ENCODE results near the gene MEAF6. TPM values are rescaled to one million over a fixed set of nuclear protein-coding genes. Genes with fewer than 3 reads are reported as not detected.
"Not testable (repeated sequence)": the region's sequence is repeated elsewhere in the genome, so short reads cannot be mapped to it uniquely, and the experiment has no call there.

The MEAF6 gene
- total RNA-seq, 1 donor from 2014 or later, result 127 TPM

GRCh38 chr1:37544530-37544929 lies 30.0 kb upstream of the MEAF6 start:
- peaks cover 3% of the 10 kb centered on the region for H3K27me3 Mint-ChIP-seq (ENCODE audit: insufficient read depth, low read depth)
- Histone ChIP-seq H2AFZ (replicated peaks) (no peak overlapping the region), H3K4me2 (no peak overlapping the region), H3K9ac (no peak overlapping the region), H3K27me3 (no peaks in the 10 kb centered on the region), H3K9me3 (ENCODE audit: low read depth) (no peaks in the 10 kb centered on the region), H4K20me1 (ENCODE audit: low read depth) (peaks cover 17% of the 10 kb centered on the region), H3K4me1 (no peaks in the 10 kb centered on the region), H3K4me3 (no peak overlapping the region), H3K79me2 (ENCODE audit: low read depth) (peaks cover 4% of the 10 kb centered on the region), H3K36me3 (peaks cover 4% of the 10 kb centered on the region), H3K27ac (no peak overlapping the region), H3F3A (ENCODE audit: low read depth) (no peaks in the 10 kb centered on the region)
- H3K9me3 Mint-ChIP-seq, result no peaks in the 10 kb centered on the region
- H3K4me1 Mint-ChIP-seq, result no peaks in the 10 kb centered on the region
- DNase-seq (ENCODE audit: low spot score), result no peak
- no peak for TF ChIP-seq EZH2phosphoT487 (IDR thresholded peaks at IDR 0.05)
- H3K27ac Mint-ChIP-seq, result no peak overlapping the region
- H3K36me3 Mint-ChIP-seq, result peaks cover 22% of the 10 kb centered on the region
- no peak overlapping the region for H3K4me3 Mint-ChIP-seq

- peaks cover 30% of the 10 kb centered on the region for H3K36me3 Mint-ChIP-seq
- no peaks in the 10 kb centered on the region for H3K4me1 Mint-ChIP-seq
- H3K4me3 ChIP-seq, result no peak overlapping the region
- no peaks in the 10 kb centered on the region for H3K79me2 ChIP-seq (ENCODE audit: low read depth)
- H3F3A ChIP-seq (ENCODE audit: low read depth), result no peaks in the 10 kb centered on the region
- no peaks in the 10 kb centered on the region for H3K9me3 Mint-ChIP-seq
- peaks cover 4% of the 10 kb centered on the region for H3K36me3 ChIP-seq
- no peak overlapping the region for H3K4me2 ChIP-seq
- TF ChIP-seq EZH2phosphoT487 (IDR thresholded peaks at IDR 0.05) (no peak), CTCF (IDR thresholded peaks at IDR 0.05) (no peak), EZH2 (IDR thresholded peaks at IDR 0.05) (no peak)
- H2AFZ ChIP-seq (replicated peaks), result no peak overlapping the region
- H3K27me3 ChIP-seq, result no peaks in the 10 kb centered on the region
- no peak for DNase-seq (ENCODE audit: low spot score)
- no peak overlapping the region for H3K4me3 Mint-ChIP-seq
- no peaks in the 10 kb centered on the region for H3K9me3 ChIP-seq (ENCODE audit: low read depth)
- H3K4me1 ChIP-seq, result no peaks in the 10 kb centered on the region
- H3K27ac Mint-ChIP-seq, result no peak overlapping the region
- H3K27me3 Mint-ChIP-seq (ENCODE audit: insufficient read depth, low read depth), result peaks cover 3% of the 10 kb centered on the region
- H3K27ac ChIP-seq, result no peak overlapping the region
- peaks cover 8% of the 10 kb centered on the region for H4K20me1 ChIP-seq (ENCODE audit: low read depth)
- H3K9ac ChIP-seq, result no peak overlapping the region
Observed at GRCh38 chr1:37540036-37540785, 25.6 kb upstream of the MEAF6 start.

- H3K27me3 Mint-ChIP-seq (ENCODE audit: insufficient read depth, low read depth); H3K4me2 ChIP-seq; H3K4me1 ChIP-seq; H3K27ac ChIP-seq; H3K27ac Mint-ChIP-seq; H3K79me2 ChIP-seq (ENCODE audit: low read depth); H4K20me1 ChIP-seq (ENCODE audit: low read depth); H3K4me3 ChIP-seq; H3K4me1 Mint-ChIP-seq; H3K36me3 ChIP-seq; DNase-seq (ENCODE audit: low spot score); H3K9me3 ChIP-seq (ENCODE audit: low read depth); H3F3A ChIP-seq (ENCODE audit: low read depth); H3K9me3 Mint-ChIP-seq; H2AFZ ChIP-seq (replicated peaks); H3K27me3 ChIP-seq; H3K4me3 Mint-ChIP-seq; H3K9ac ChIP-seq: not testable (repeated sequence)
- H3K36me3 Mint-ChIP-seq, result peaks cover 23% of the 10 kb centered on the region
Observed at GRCh38 chr1:37539154-37539553, 24.6 kb upstream of the MEAF6 start.

- no peak overlapping the region for H3K27ac ChIP-seq
- no peak overlapping the region for H3K4me3 ChIP-seq
- Mint-ChIP-seq H3K4me3 (no peak overlapping the region), H3K9me3 (no peaks in the 10 kb centered on the region), H3K27ac (no peak overlapping the region), H3K4me1 (no peaks in the 10 kb centered on the region), H3K27me3 (ENCODE audit: insufficient read depth, low read depth) (no peaks in the 10 kb centered on the region), H3K36me3 (peaks cover 21% of the 10 kb centered on the region)
- no peaks in the 10 kb centered on the region for H3K27me3 ChIP-seq
- H3K79me2 ChIP-seq (ENCODE audit: low read depth), result no peaks in the 10 kb centered on the region
- H3F3A ChIP-seq (ENCODE audit: low read depth), result no peaks in the 10 kb centered on the region
- no peaks in the 10 kb centered on the region for H3K9me3 ChIP-seq (ENCODE audit: low read depth)
- H3K4me1 ChIP-seq, result no peaks in the 10 kb centered on the region
- H3K9ac ChIP-seq, result no peak overlapping the region
- H3K36me3 ChIP-seq, result no peaks in the 10 kb centered on the region
- H2AFZ ChIP-seq (replicated peaks), result no peak overlapping the region
- no peak overlapping the region for H3K4me2 ChIP-seq
- no peak for TF ChIP-seq EZH2phosphoT487 (IDR thresholded peaks at IDR 0.05)
- no peak for DNase-seq (ENCODE audit: low spot score)
- H4K20me1 ChIP-seq (ENCODE audit: low read depth), result no peaks in the 10 kb centered on the region
Observed at GRCh38 chr1:37537378-37537777, 22.8 kb upstream of the MEAF6 start.
